Coronary artery (tissue), 2 donors: ENCODE measurements around the gene UBAP2.

Source experiments
- DNase-seq: peaks from one replicate; pipeline ENCODE4 v3.0.0-alpha.2; 2017; ENCODE audit warnings: low spot score
- H3K27ac ChIP-seq, 2 donors: fragments of 200-600 bp; sonication (generic); one replicate each; pipeline ENCODE4 v1.5.1; 2016 to 2019
- H3K4me3 ChIP-seq: fragments of 200-600 bp; sonication (generic); 2 replicates; pipeline ENCODE4 v1.5.1; 2016; ENCODE audit warnings: mild to moderate bottlenecking, moderate library complexity
- CTCF ChIP-seq: fragments of 200-600 bp; sonication (generic); IDR thresholded peaks from one replicate; pipeline ENCODE4 v1.5.1; 2019; ENCODE audit warnings: antibody characterized with exemption

UBAP2 gene

DNA sequence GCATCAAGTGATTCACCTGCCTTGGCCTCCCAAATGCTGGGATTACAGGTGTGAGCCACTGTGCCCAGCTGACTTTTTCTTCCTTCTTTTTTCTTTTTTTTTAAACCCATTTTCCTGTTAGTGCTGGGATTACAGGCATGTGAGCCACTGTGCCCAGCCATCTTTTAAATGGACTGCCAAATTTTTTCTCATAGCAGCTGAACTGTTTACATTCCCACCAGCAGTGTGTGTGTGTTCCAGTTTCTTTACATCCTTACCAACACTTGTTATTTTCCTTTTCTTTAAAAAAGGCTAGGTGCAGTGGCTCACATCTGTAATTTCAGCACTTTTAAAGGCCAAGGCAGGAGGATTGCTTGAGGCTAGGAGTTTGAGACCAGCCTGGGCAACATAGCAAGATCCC lies 154.8 kb downstream of the UBAP2 start:
- Histone ChIP-seq H3K4me3 (no peak overlapping the region), H3K27ac (no peak overlapping the region)
- no peak for TF ChIP-seq CTCF
- DNase-seq, result no peak

GRCh38 chr9:33885948-33886347 lies 162.7 kb downstream of the UBAP2 start:
- no peak for TF ChIP-seq CTCF
- Histone ChIP-seq H3K27ac (no peak overlapping the region), H3K4me3 (no peak overlapping the region)
- DNase-seq, result no peak

DNA sequence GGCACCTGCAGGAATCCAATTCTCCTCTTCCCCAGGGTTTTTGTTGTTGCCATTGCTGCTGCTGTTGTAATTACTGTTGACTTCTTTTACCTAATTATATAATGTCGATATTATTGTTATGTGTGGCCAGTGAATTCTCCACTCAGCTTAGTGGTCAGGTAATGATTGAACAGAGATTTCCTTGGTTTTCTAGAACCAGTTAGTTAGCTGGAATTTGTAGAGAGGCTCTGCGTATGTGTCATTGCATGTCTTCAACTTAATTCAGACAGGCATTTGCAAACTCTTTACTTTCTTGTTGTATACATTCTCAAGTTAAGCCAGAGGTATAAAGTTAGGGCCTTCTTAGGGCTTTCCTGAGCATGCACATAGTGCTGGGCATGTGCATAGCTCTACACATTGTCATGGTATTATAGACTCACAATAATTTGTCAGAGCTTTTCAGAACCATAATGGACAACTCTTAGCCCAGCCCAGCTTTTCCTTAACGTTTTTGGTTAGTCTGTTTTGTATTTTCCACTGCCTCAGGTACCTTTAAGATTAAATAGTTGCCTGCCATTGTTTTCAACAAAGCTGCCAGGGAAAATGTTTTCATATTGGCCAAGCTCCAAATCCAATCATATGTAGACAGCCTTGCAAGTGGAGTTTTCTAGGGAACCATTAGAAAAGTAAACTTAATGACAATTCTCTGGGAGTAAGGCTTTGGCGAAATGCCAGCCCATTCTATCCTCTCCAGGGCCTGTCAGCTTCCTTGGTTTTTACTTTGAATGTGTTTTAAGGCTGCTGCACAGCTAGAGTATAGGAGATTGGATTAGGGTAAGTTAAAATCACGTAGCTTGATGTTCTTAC lies 163.6 kb downstream of the UBAP2 start:
- no peak overlapping the region for H3K27ac ChIP-seq

DNA sequence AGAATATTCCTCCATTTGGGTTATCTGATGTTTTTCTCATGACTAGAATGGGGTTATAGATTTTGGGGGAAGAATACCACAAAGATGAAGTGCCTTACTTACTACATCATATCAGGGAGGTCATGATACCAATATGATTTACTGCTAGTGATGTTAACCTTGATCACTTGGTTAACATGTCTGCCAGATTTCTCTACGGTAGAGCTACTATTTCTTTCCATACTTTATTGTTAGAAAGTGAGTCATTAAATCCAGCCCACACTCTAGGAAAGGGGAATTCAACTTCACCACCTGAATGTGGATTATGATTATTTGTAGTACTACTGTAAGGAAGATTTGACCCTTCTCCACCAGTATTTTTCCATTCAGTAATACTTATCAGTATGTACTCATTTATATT lies 167.1 kb downstream of the UBAP2 start:
- no peak for TF ChIP-seq CTCF
- no peak overlapping the region for H3K27ac ChIP-seq
- no peak for DNase-seq
- no peak overlapping the region for H3K4me3 ChIP-seq

More for the DNA sequence above, 163.6 kb downstream of the UBAP2 start:
- DNase-seq, result no peak
- H3K4me3 ChIP-seq, result no peak overlapping the region
- no peak for TF ChIP-seq CTCF

DNA sequence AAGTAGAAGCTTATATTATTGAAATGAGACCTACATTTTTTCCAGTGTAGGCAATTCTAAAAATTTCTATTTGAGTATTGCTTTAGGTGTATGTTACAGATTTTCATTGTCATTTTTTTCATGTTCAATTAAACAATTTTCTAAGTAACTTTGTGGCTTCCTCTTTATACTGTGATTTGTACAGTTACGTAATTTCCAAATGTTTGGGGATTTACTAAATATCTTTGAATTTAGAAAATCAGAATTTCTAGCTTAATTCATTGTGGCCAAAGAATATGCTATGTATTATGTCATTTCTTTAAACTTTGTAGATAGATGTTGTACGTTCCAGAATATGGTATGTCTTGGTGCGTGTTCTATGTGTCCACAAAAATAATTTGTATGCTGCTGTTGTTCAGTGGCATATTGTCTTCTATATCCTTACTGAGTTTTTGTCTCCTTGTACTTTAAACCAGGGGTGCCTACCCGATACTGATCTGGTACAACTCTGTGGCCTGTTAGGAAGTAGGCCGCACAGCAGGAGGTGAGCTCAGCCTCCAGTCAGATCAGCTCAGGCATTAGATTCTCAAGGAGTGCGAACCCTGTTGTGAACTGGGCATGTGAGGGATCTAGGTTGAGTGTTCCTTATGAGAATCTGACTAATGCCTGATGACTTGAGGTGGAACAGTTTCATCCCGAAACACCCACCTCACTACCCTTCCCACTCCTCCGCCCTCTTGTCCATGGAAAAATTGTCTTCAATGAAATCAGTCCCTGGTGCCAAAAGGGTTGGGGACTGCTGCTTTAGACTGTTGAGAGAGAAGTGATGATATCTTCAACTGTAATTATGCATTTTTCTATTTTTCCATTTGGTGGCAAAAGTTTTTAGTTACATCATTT lies 168.2 kb downstream of the UBAP2 start:
- DNase-seq, result no peak

GRCh38 chr9:33878691-33879366 lies 169.9 kb downstream of the UBAP2 start:
- DNase-seq, result no peak

More for the DNA sequence above, 168.2 kb downstream of the UBAP2 start:
- no peak for TF ChIP-seq CTCF
- Histone ChIP-seq H3K27ac (no peak overlapping the region), H3K4me3 (no peak overlapping the region)

More at GRCh38 chr9:33878691-33879366, 169.9 kb downstream of the UBAP2 start:
- no peak for TF ChIP-seq CTCF
- no peak overlapping the region for H3K27ac ChIP-seq
- H3K4me3 ChIP-seq, result no peak overlapping the region
